Activated CD8-positive, alpha-beta memory T cell treated with anti-CD3 and anti-CD28 coated beads for 24 hours (primary cell): ENCODE measurements around the gene WDR53.
A peak's percentile ranks its signal among the peaks of the same experiment; 100 is the strongest.
"Not testable (repeated sequence)": the region's sequence is repeated elsewhere in the genome, so short reads cannot be mapped to it uniquely, and the experiment has no call there.

Experiments
- DNase-seq: peaks from one replicate; pipeline ENCODE4 v3.0.0-alpha.2; 2020

The WDR53 gene

DNA sequence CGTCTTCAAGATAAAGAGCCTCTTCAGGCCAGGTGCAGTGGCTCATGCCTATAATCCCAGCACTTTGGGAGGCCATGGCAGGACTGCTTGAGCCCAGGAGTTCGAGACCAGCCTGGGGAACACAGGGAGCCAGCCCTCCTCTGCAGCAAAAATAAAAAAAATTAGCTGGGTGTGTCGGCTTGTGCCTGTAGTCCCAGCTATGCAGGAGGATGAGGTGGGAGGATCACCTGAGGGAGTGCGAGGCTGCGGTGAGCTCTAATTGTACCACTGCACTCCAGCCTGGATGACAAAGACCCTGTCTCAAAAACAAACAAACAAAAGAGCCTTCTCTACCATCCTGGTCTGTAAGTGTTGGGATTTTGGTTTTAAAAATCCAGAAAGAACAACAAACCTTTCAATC is 11.1 kb downstream of the WDR53 start:
- DNase-seq, result no peak

DNA sequence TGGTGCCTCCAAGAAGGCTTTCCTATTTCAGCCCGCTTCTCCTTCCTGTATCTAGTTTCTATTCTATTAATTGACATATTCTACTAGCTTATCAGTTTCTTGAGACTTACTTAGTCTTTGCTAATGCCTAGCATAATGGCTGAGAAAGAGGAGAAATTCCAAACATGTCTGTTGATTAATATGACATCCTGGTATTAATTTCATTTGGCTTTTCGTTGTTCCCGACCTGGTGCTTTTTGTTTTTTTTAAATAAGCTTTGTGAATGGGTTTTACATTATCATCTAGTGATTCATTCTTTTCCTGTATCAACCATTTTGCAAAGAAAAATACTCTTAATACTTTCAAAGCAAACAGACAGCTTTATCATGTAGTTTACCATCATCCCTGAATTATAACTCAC is 13.1 kb downstream of the WDR53 start:
- DNase-seq, result no peak

DNA sequence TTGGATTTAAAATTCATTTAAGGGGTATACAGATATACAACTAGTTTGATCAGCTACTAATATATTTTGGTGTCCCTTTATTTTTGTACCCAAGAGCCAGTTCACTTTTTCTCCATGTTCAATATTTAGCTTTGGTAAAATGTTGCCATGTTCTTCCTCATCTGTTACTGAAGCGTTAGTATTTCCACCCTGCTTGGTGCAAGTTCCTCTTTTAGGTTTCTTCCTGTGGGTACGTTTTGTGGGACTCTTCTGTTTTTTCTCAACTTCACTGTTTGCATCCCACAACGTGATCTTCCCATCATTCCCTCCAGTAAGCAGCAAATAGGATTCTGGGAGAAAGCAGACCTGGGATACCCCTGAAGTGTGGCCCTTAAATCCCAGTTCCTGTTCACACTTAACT is 14.1 kb downstream of the WDR53 start:
- no peak for DNase-seq

GRCh38 chr3:196553551-196553950 is 14.8 kb downstream of the WDR53 start:
- no peak for DNase-seq

DNA sequence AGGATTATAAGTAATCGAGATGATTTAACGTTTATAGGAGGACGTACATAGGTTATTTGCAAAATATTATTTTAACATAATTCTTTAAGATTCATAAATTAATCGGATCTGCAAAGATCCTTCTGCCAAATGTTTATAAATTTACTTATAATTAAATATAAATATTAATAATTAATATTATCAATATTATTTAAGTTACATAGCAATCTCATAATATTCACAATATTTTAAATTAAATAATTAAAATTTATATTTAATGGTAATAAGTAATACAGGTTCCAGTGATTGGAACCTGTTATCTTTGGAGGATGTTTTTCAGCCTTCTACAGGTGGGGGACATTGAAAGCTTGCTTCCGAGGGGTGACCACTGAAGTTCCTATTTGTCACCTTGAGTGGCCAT is 16.1 kb downstream of the WDR53 start:
- DNase-seq, result no peak

DNA sequence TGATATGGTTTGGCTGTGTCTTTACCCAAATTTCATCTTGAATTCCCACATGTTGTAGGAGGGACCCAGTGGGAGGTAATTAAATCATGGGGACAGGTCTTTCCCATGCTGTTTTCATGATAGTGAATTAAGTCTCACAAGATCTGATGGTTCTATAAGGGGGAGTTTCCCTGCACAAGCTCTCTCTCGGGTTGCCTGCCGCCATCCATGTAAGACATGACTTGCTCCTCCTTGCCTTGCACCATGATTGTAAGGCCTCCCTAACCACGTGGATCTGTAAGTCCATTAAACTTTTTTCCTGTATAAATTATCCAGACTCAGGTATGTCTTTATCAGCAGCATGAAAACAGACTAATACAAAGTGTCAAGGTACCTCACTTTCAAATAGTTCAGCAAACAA is 18.2 kb downstream of the WDR53 start:
- DNase-seq, result not testable (repeated sequence)

DNA sequence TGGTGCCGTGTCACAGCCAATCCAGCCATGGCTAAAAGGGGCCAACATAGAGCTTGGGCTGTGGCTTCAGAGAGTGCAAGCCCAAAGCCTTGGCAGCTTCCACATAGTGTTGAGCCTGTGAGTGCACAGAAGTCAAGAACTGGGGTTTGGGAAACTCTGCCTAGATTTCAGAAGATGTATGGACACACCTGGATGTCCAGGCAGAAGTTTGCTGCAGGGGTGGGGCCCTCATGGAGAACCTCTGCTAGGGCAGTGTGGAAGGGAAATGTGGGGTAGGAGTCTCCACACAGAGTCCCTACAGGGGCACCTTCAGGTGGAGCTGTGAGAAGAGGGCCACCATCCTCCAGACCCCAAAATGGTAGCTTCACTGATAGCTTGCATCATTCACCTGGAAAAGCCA is 19.0 kb downstream of the WDR53 start:
- DNase-seq, result not testable (repeated sequence)

DNA sequence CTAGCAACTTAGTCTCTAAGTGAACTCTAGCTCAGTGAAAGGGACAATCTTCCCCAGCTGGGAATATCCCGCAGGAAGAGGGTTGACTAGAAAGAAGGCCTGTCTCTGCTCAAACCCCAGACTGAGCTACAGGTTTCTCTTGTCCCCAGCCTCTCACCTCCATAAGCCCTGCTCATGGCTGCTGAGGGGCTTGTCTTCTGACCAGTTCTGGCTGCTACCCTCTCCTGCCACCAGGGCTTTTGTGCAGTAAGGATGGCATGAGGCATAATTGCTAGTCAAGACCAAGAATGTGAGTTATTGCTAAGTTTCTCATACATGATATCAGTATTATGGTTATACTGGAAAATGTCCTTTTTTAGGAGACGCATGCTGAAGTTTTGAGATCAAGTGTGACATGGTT is 21.3 kb downstream of the WDR53 start:
- no peak for DNase-seq

DNA sequence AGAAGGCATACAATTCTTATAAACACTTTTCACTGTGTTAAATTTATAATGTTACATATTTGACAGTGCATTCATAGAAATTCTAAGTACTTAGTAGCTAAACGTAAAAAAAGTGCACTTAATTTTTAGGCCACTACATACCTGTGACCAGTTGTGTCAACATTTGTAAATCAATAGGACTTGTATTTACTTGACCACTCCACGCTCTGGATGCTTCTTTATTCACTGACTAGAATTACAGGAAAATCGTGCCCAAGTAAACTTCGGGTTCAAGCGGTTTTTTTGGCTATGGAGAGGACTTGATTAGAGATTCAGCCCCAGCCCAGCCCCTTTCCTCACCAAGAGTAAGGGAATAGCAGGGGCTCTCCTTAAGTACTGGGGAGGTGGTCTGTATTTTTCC is 21.8 kb downstream of the WDR53 start:
- no peak for DNase-seq

DNA sequence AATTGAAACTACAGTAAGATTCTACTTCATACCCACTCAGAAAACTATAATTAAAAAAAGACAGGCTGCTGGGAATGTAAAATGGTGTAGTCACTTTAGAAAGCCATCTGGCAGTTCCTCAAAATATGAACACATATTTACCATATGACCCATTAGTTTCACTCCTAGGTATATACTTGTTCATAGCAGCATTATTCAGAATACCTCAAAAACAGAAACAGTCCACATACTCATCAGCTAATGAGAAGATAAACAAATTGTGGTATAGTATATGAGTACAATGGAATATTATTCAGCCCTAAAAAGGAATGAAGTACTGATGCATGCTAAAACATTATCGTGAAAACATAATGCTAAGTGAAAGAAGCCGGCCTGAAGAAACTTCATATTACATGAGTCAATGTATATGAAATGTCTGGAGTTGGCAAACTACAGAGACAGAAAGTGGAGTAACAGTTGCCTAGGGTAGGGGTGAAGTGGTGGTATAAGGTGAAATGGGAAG is 23.8 kb downstream of the WDR53 start:
- DNase-seq, result no peak

DNA sequence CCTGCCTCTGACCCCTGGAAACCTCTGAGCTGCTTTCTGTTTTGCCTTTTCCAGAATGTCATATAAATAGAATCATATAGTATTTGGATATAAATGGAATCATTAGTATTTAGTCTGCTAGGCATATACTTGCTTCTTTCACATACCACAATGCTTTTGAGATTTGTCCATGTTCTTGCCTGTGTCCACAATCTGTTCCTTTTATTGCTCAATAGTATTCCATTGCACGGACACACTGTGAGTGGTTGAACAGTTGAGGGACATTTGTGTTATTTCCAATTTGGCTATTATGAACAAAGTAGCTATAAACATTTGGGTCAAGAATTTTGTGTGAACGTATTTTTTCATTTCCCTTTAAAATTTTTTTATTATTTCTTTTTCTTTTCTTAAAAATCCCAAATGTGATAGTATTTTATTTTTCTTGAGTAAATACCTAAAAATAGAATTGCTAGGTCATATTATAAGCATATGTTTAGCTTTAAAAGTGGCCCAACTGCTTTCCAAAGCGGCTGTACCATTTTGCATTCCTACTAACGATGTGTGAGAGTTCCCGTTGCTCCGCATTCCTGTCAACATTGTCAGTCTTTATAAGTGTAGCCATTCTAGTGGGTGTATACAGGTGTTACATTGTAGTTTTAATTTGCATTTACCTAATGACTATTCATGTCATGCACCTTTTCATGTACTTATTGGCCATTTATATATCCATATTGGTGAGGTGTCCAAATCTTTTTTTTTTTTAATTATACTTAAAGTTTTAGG is 26.5 kb downstream of the WDR53 start:
- DNase-seq, result no peak

DNA sequence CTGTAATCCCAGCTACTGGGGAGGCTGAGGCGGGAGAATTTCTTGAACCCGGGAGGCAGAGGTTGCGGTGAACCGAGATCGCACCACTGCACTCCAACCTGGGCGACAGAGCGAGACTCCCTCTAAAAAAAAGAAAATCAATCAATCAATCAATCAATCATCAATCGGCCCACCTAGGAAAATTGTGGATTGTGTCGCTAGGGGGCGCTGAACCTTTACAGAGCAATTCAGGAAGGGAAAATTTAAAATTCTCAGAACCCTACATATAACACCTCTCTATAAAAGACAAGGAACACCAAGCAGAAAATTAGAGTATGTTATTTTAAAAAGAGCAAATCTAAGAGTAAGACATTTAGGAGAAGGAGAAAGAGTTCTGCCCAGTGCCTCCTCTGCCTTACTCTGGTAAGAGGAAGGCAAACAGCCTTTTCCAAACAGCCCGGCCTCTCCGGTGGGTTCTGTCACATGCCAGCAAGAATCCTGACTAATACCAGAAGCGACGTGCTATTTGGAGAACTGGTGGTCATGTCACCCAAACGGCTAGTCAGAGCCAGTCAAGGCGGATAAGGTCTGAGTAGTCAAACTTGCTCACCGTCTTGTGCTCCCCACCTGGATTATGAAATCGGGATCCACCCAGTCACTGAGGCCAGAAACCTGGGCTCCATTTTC is 30.9 kb downstream of the WDR53 start:
- peak; percentile 80 for DNase-seq

DNA sequence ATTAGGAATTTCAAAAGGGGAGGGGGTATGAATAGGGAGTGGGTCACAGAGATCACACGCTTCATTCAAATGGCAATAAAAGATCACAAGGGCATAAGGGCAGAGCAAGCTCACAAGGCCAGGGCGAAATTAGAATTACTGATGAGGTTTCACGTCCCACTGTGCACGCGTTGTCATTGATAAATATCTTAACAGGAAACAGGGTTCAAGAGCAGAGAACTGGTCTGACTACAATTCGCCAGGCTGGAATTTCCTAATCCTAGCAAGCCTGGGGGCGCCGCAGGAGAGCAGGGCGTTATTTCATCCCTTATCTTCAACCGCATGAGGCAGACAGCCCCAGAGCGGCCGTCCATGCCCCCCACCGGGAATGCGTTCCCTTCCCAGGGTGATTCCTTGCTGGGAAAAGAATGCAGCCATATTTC is 35.1 kb downstream of the WDR53 start:
- DNase-seq, result no peak

DNA sequence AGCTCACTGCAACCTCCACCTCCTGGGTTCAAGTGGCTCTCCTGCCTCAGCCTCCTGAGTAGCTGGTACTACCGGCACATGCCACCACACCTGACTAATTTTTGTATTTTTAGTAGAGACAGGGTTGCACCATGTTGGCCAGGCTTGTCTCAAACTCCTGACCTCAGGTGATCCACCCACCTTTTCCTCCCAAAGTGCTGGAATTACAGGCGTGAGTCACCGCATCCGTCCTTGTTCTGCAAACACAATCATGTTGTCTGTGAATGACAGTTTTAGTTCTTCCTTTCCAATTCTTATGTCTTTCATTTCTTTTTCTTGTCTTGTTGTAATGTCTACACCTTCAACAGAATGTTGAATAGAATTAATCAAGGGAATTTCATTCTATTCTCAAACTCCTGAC is 36.9 kb downstream of the WDR53 start:
- no peak for DNase-seq

DNA sequence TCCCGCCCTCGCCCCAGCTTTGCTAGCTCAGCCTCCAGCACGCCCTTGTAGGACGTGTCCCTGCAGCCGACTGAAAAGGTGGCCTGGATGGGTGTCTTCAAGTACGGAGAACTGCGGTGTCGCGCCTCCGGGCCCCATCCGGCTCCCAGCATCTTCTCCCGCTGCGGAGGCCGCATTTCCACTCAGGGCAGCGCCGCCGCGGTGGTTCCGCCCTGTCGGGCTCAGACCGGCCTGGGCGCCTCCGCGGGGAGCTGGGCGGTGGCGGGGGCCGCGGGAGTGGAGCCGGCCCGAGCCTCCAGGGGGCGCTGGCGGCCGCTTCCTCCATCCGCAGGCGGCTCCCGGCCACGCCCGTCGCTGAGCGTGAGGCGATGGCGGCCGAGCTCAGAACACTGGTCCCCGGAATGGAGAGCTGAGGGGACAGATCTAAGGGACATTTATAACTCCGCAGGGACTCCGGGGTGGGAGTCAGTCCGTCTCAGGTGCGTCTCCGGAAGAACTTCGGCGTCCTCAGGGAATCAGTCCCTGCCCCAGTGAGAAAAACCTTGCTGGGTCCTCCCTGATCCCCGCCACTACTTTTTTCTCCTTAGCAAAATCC is 39.6 kb downstream of the WDR53 start:
- DNase-seq, result peak; percentile 97

DNA sequence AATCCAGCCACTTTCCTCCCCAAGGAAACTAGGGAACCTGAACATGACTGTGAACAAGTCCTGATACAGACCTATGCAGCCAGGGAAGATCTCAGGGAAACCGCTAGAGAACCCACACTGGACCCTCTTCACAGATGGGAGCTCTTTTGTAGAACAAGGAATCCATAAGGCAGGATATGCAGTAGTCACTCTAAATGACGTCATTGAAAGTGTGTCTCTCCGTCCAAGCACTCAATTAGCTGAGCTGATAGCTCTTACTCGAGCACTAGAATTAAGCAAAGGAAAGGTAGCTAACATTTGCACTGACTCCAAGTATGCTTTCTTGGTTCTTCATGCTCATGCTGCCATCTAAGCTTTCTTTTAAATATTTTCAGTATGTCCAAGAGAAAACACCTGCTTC is 43.2 kb downstream of the WDR53 start:
- no peak for DNase-seq

DNA sequence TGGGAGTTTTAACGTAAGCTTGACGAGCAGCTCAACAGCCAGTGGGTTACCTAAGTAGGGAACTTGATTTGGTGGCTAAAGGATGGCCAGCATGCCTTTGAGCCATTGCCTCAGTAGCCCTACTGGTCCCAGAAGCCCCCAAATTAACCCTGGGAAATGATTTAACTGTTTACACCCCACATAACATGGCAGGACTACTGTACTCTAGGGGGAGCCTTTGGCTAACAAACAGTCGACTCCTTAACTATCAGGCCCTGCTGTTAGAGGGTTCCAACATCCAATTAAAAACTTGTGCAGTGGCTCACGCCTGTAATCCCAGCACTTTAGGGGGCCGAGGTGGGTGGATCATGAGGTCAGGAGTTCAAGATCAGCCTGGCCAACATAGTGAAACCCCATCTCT is 43.8 kb downstream of the WDR53 start:
- DNase-seq, result no peak

DNA sequence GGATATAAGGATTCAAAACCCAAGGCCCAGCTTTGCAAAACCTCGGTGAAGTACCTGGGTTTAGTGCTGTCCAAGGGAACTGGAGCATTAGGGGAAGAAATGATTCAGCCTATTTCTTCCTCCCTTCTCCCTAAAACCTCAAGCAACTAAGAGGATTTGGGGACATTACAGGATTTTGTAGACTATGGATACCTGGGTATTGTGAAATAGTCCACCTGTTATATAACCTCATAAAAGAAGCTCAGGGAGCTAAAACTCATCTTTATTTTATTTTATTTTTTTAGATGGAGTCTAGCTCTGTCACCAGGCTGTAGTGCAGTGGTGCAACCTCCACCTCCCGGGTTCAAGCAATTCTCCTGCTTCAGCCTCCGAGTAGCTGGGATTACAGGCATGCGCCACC is 44.5 kb downstream of the WDR53 start:
- DNase-seq, result no peak

DNA sequence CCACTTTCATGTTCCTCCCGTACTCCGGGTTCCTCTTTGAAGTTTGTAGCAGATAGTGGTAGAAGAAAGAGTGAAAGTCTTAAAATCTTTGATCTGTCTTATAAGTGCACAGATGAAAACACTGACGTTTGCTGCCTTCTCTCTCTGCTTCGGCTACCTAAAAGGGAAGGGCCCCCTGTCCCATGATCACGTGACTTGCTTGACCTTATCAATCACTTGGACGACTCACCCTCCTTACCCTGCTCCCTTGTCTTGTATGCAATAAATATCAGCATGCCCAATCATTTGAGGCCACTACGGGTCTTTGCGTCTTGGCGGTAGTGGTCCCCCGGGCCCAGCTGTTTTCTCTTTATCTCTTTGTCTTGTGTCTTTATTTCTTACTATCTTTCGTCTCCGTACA is 47.1 kb downstream of the WDR53 start:
- DNase-seq, result not testable (repeated sequence)

DNA sequence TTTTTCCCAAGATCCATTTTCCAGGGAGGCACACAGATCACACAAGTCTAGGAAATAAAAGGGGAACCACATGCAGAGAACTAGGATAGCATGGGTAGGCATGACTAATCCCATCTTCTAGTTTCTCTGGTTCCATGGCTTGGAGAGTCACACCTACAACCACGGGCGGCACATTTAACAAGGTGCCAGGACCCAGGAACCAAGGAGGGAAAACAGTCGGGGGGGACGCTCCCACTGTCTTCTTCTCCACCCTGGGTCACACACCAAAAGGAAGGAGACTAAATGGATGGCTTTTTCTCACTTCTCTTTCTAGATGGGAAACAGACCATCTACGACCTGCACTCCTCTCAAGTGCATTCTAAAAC is 48.7 kb downstream of the WDR53 start:
- DNase-seq, result no peak

GRCh38 chr3:196518966-196519717 is 49.2 kb downstream of the WDR53 start:
- DNase-seq, result peak; percentile 74

GRCh38 chr3:196517919-196518318 is 50.4 kb downstream of the WDR53 start:
- DNase-seq, result no peak

GRCh38 chr3:196517162-196517800 is 51.1 kb downstream of the WDR53 start:
- DNase-seq, result no peak
